Measurements from ENCODE around the gene STYK1. TPM values are rescaled to one million over a fixed set of nuclear protein-coding genes. Genes with fewer than 3 reads are reported as not detected.

Gene STYK1
- total RNA-seq, 2 experiments from 2014 or later, result 0.70 to 1.1 TPM

GRCh38 chr12:10641735-10642500 is 31.9 kb downstream of the STYK1 start:
- no peak overlapping the region for H3K4me3 Mint-ChIP-seq
- DNase-seq (no peak), ATAC-seq (no peak)
- H3K36me3 Mint-ChIP-seq (ENCODE audit: low read depth), result peaks cover 14% of the 10 kb centered on the region
- POLR2A ChIA-PET, result no interaction called here
- peaks cover 21% of the 10 kb centered on the region for H3K9me3 Mint-ChIP-seq
- intact Hi-C loops (cut with micrococcal nuclease), result no loop called here
- CTCF ChIA-PET, result no interaction called here
- H3K27me3 Mint-ChIP-seq, result no peaks in the 10 kb centered on the region
- H3K4me1 Mint-ChIP-seq (ENCODE audit: low read depth), result no peaks in the 10 kb centered on the region
- H3K27ac Mint-ChIP-seq, result no peak overlapping the region
- no peak for TF ChIP-seq CTCF (IDR thresholded peaks at IDR 0.05)

GRCh38 chr12:10638728-10639127 is 35.1 kb downstream of the STYK1 start:
- ChIA-PET POLR2A (interaction anchor here (0.7 kb wide), 1 partner anchor 882 kb away, joined by 3 read pairs; no protein-coding TSS in a partner anchor), CTCF (interaction anchor here (1.5 kb wide), 1 partner anchor 13 kb away, joined by 4 read pairs; no protein-coding TSS in a partner anchor)
- Mint-ChIP-seq H3K36me3 (ENCODE audit: low read depth) (no peaks in the 10 kb centered on the region), H3K4me1 (ENCODE audit: low read depth) (no peaks in the 10 kb centered on the region), H3K27me3 (no peaks in the 10 kb centered on the region), H3K27ac (no peak overlapping the region), H3K4me3 (no peak overlapping the region), H3K9me3 (no peaks in the 10 kb centered on the region)
- ATAC-seq, result no peak
- DNase-seq, result no peak
- TF ChIP-seq CTCF (IDR thresholded peaks at IDR 0.05), result no peak
- intact Hi-C loops (cut with micrococcal nuclease), result no loop called here

GRCh38 chr12:10636611-10637010 is 37.2 kb downstream of the STYK1 start:
- ATAC-seq, result no peak
- no peaks in the 10 kb centered on the region for H3K4me1 Mint-ChIP-seq (ENCODE audit: low read depth)
- H3K27ac Mint-ChIP-seq, result no peak overlapping the region
- intact Hi-C loops (cut with micrococcal nuclease), result no loop called here
- CTCF ChIA-PET, result no interaction called here
- no peak for DNase-seq
- H3K27me3 Mint-ChIP-seq, result no peaks in the 10 kb centered on the region
- no peak overlapping the region for H3K4me3 Mint-ChIP-seq
- TF ChIP-seq CTCF (IDR thresholded peaks at IDR 0.05), result no peak
- H3K9me3 Mint-ChIP-seq, result no peaks in the 10 kb centered on the region
- POLR2A ChIA-PET, result no interaction called here
- no peaks in the 10 kb centered on the region for H3K36me3 Mint-ChIP-seq (ENCODE audit: low read depth)

GRCh38 chr12:10636124-10636523 is 37.7 kb downstream of the STYK1 start:
- intact Hi-C loops (cut with micrococcal nuclease), result no loop called here
- no peak for TF ChIP-seq CTCF (IDR thresholded peaks at IDR 0.05)
- no peaks in the 10 kb centered on the region for H3K27me3 Mint-ChIP-seq
- ATAC-seq, result no peak
- H3K9me3 Mint-ChIP-seq, result no peaks in the 10 kb centered on the region
- no peak for DNase-seq
- H3K4me3 Mint-ChIP-seq, result no peak overlapping the region
- no peaks in the 10 kb centered on the region for H3K4me1 Mint-ChIP-seq (ENCODE audit: low read depth)
- ChIA-PET POLR2A (no interaction called here), CTCF (no interaction called here)
- no peaks in the 10 kb centered on the region for H3K36me3 Mint-ChIP-seq (ENCODE audit: low read depth)
- no peak overlapping the region for H3K27ac Mint-ChIP-seq

- DNase-seq (no peak), ATAC-seq (no peak)
- ChIA-PET POLR2A (interaction anchor here (0.9 kb wide), 2 partner anchors 15 to 21 kb away, joined by 3 read pairs; no protein-coding TSS in a partner anchor), CTCF (interaction anchor here (0.8 kb wide), 1 partner anchor 17 kb away, joined by 3 read pairs; no protein-coding TSS in a partner anchor)
- Mint-ChIP-seq H3K36me3 (ENCODE audit: low read depth) (no peaks in the 10 kb centered on the region), H3K4me1 (ENCODE audit: low read depth) (no peaks in the 10 kb centered on the region), H3K4me3 (no peak overlapping the region), H3K9me3 (no peaks in the 10 kb centered on the region), H3K27ac (no peak overlapping the region), H3K27me3 (no peaks in the 10 kb centered on the region)
- no peak for TF ChIP-seq CTCF (IDR thresholded peaks at IDR 0.05)
- intact Hi-C loops (cut with micrococcal nuclease), result no loop called here
Observed at GRCh38 chr12:10635306-10635705, 38.5 kb downstream of the STYK1 start.

All from activated CD8-positive, alpha-beta T cell treated with anti-CD3 and anti-CD28 coated beads for 36 hours (primary cell).